HFFc6 (cell line): ENCODE measurements around the gene RBBP9. TPM values are rescaled to one million over a fixed set of nuclear protein-coding genes. Genes with fewer than 3 reads are reported as not detected.

Experiments
- DNase-seq: peaks from one replicate; pipeline ENCODE4 v3.0.0-alpha.2; 2018
- H3K27ac Mint-ChIP-seq: 2 replicates; pipeline ENCODE4 v1.8.0; 2020; ENCODE audit warnings: mild to moderate bottlenecking, mixed read lengths
- H3K27me3 Mint-ChIP-seq: 2 replicates; pipeline ENCODE4 v1.8.0; 2021; ENCODE audit warnings: mild to moderate bottlenecking, moderate library complexity, mixed read lengths; ENCODE audit not compliant: insufficient read depth
- H3K36me3 Mint-ChIP-seq: 2 replicates; pipeline ENCODE4 v1.8.0; 2021; ENCODE audit warnings: low read depth, mixed read lengths
- H3K4me1 Mint-ChIP-seq: 2 replicates; pipeline ENCODE4 v1.8.0; 2020; ENCODE audit warnings: low read depth, mixed read lengths
- H3K4me3 Mint-ChIP-seq: 2 replicates; pipeline ENCODE4 v1.8.0; 2020; ENCODE audit warnings: mild to moderate bottlenecking, moderate library complexity, mixed read lengths
- H3K9me3 Mint-ChIP-seq: 2 replicates; pipeline ENCODE4 v1.8.0; 2020; ENCODE audit warnings: mild to moderate bottlenecking, mixed read lengths
- total RNA-seq, 6 experiments: library from RNA; stranded (reverse); fragmentation: NEBNext Ultra II Directional; extraction: Animal tissue kit (Norgen Biotek cat#: 25700); gene quantifications; 2 replicates in 1 of 6; 3 replicates in 5 of 6; pipeline ENCODE4 v1.2.3, GENCODE V29; 2021
- TF ChIP-seq, protein P1 (sequence below): fragments of 200-600 bp; sonication (generic); IDR thresholded peaks from 2 replicates; pipeline ENCODE4 v1.5.0; 2021; ENCODE audit warnings: antibody characterized with exemption, mild to moderate bottlenecking

Gene RBBP9
- total RNA-seq, 6 experiments from 2014 or later = 11.5 to 17.5 (median 15.8) TPM

DNA sequence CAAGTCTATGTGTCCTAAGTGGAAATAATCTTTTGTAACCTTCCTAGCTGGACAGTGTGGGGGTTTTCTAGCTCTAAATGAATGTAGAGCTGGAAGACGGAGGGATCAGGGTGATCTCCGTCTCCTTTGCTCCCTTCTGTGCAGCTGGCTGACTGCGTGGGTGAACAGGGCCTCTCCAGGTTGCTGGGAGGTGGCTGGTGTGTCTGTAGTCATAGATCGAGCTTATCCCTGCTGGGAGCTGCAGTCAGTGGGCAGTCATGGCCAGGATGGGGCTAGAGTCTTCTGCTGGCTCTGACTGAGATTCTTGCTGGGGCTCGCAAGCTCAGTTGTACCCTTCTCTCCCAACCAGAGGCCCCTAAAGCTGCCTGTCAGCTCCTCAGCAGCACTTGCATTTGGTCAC lies 17.1 kb upstream of the RBBP9 start:
- peaks cover 2% of the 10 kb centered on the region; the same call in 1 of the 2 replicates for H3K27me3 Mint-ChIP-seq
- TF ChIP-seq, protein P1, sequence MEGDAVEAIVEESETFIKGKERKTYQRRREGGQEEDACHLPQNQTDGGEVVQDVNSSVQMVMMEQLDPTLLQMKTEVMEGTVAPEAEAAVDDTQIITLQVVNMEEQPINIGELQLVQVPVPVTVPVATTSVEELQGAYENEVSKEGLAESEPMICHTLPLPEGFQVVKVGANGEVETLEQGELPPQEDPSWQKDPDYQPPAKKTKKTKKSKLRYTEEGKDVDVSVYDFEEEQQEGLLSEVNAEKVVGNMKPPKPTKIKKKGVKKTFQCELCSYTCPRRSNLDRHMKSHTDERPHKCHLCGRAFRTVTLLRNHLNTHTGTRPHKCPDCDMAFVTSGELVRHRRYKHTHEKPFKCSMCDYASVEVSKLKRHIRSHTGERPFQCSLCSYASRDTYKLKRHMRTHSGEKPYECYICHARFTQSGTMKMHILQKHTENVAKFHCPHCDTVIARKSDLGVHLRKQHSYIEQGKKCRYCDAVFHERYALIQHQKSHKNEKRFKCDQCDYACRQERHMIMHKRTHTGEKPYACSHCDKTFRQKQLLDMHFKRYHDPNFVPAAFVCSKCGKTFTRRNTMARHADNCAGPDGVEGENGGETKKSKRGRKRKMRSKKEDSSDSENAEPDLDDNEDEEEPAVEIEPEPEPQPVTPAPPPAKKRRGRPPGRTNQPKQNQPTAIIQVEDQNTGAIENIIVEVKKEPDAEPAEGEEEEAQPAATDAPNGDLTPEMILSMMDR = no peak
- H3K27ac Mint-ChIP-seq = no peak overlapping the region
- no peak overlapping the region for H3K4me3 Mint-ChIP-seq
- DNase-seq = no peak
- peaks cover 10% of the 10 kb centered on the region for H3K4me1 Mint-ChIP-seq
- peaks cover 30% of the 10 kb centered on the region for H3K36me3 Mint-ChIP-seq
- H3K9me3 Mint-ChIP-seq = no peaks in the 10 kb centered on the region

DNA sequence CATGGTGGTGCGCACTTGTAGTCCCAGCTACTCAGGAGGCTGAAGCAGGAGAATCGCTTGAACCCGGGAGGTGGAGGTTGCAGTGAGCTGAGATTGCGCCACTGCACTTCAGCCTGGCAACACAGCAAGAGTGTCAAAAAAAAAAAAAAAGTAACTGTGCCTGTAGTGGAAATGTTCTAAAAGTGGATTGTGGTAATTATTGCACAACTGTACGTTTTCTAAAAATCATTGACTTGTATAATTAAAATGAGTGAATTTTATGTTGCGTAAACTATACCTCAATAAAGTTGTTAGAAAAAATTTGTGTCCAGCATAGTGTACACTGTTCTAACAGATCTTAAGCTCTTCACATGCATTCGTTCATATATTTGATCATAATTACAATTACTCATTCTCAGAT lies 16.2 kb upstream of the RBBP9 start:
- Mint-ChIP-seq H3K36me3 (peaks cover 30% of the 10 kb centered on the region), H3K9me3 (no peaks in the 10 kb centered on the region), H3K27ac (no peak overlapping the region), H3K4me3 (no peak overlapping the region), H3K27me3 (peaks cover 2% of the 10 kb centered on the region; the same call in 1 of the 2 replicates), H3K4me1 (peaks cover 19% of the 10 kb centered on the region)
- DNase-seq = no peak
- TF ChIP-seq, protein P1 = no peak

- Mint-ChIP-seq H3K27ac (no peak overlapping the region), H3K4me3 (no peak overlapping the region), H3K27me3 (peaks cover 2% of the 10 kb centered on the region; the same call in 1 of the 2 replicates), H3K9me3 (no peaks in the 10 kb centered on the region), H3K36me3 (peaks cover 34% of the 10 kb centered on the region), H3K4me1 (peaks cover 26% of the 10 kb centered on the region)
- no peak for DNase-seq
- TF ChIP-seq, protein P1 = no peak
These were observed 14.5 kb upstream of the RBBP9 start for GRCh38 chr20:18511571-18511970.

- Mint-ChIP-seq H3K9me3 (no peaks in the 10 kb centered on the region), H3K36me3 (peaks cover 20% of the 10 kb centered on the region), H3K27me3 (no peaks in the 10 kb centered on the region; the same call in 1 of the 2 replicates), H3K4me1 (peaks cover 28% of the 10 kb centered on the region), H3K4me3 (peak within 1 kb of the TSS; percentile 99), H3K27ac (peak within 1 kb of the TSS; percentile 95)
- DNase-seq = peak; percentile 96
- TF ChIP-seq, protein P1 = no peak
These were observed 10.5 kb upstream of the RBBP9 start, which contains the start of gene SEC23B for GRCh38 chr20:18507218-18508191. Gene SEC23B, plus strand, starts transcription at chr20:18507940. Its CDS starts 2,896 bp downstream, at chr20:18510836.

DNA sequence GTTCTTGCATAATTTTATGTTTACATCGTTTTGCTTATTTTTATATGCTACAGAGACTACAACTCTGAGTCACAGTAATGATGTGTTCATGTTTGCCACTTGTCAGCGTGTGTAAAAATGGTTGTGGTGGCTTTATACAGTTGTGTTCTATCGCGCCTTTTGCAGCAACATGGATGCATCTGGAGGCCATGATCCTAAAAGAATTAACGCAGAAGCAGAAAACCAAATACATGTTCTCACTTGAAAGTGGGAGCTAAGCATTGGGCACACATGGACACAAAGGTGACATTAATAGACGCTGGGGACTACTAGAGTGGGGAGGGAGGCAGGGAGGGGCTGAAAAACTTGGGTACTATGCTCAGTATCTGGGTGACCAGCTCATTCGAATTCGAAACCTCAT lies 9.7 kb upstream of the RBBP9 start:
- H3K27me3 Mint-ChIP-seq = no peaks in the 10 kb centered on the region; the same call in 1 of the 2 replicates
- H3K9me3 Mint-ChIP-seq = no peaks in the 10 kb centered on the region
- TF ChIP-seq, protein P1 = no peak
- H3K4me3 Mint-ChIP-seq = peak overlapping the region; percentile 99
- no peak for DNase-seq
- peaks cover 20% of the 10 kb centered on the region for H3K36me3 Mint-ChIP-seq
- H3K4me1 Mint-ChIP-seq = peaks cover 28% of the 10 kb centered on the region
- H3K27ac Mint-ChIP-seq = peak overlapping the region; percentile 95
